ENCODE results near the gene SCARB1. TPM values are rescaled to one million over a fixed set of nuclear protein-coding genes. Genes with fewer than 3 reads are reported as not detected.

Gene SCARB1
- total and polyA plus RNA-seq, 2 donors (not counting 1 experiment from before 2014, with no cell fraction given) = 14.7 to 32.5 TPM

GRCh38 chr12:124745465-124745890 lies 118.2 kb downstream of the SCARB1 start:
- peak overlapping the region; percentile 47 for H3K4me2 ChIP-seq (ENCODE audit: extremely low read depth, insufficient read depth, low read length)
- H3K27ac ChIP-seq (ENCODE audit: insufficient read depth, low read length) = peak overlapping the region; percentile 13
- TF ChIP-seq CTCF (conservative IDR thresholded peaks at IDR 0.05 in 1 of 2, IDR thresholded peaks at IDR 0.05 in 1 of 2; ENCODE audit: low read depth in 1 of 2, low read length in 2 of 2) = no peak
- no peak for TF ChIP-seq EZH2 (IDR thresholded peaks at IDR 0.05; ENCODE audit: low read length, missing control alignments)

GRCh38 chr12:124744659-124745464 lies 118.8 kb downstream of the SCARB1 start:
- H4K20me1 ChIP-seq (ENCODE audit: control insufficient read depth, extremely low read depth, insufficient read depth, low read length) = no peaks in the 10 kb centered on the region
- H2AFZ ChIP-seq (ENCODE audit: low read length) = no peak overlapping the region
- H3K4me2 ChIP-seq (ENCODE audit: extremely low read depth, insufficient read depth, low read length) = no peak overlapping the region
- no peak overlapping the region for H3K4me3 ChIP-seq (replicated peaks in 1 of 4; ENCODE audit: control extremely low read depth in 1 of 4, insufficient read depth in 1 of 4, low read depth in 3 of 4, low read length in 4 of 4)
- H3K4me1 ChIP-seq (ENCODE audit: control insufficient read depth, extremely low read depth, insufficient read depth, low read length) = peaks cover 4% of the 10 kb centered on the region
- no peaks in the 10 kb centered on the region for H3K36me3 ChIP-seq (ENCODE audit: control insufficient read depth, insufficient read depth, low read length)
- no peaks in the 10 kb centered on the region for H3K27me3 ChIP-seq (ENCODE audit: control insufficient read depth, insufficient read depth, low read length)
- H3K27ac ChIP-seq (ENCODE audit: insufficient read depth, low read length) = no peak overlapping the region
- no peak overlapping the region for H3K9ac ChIP-seq (ENCODE audit: insufficient read depth, low read length)
- no peak for DNase-seq (ENCODE audit: low read depth in 2 of 2)
- no peaks in the 10 kb centered on the region for H3K9me3 ChIP-seq (ENCODE audit: control insufficient read depth, insufficient read depth, low read depth, low read length)
- no peaks in the 10 kb centered on the region for H3K79me2 ChIP-seq (ENCODE audit: control insufficient read depth, insufficient read depth, low read length)
- no peak for TF ChIP-seq EZH2 (IDR thresholded peaks at IDR 0.05; ENCODE audit: low read length, missing control alignments)
- TF ChIP-seq CTCF (conservative IDR thresholded peaks at IDR 0.05 in 1 of 2, IDR thresholded peaks at IDR 0.05 in 1 of 2; ENCODE audit: low read depth in 1 of 2, low read length in 2 of 2) = no peak

More at GRCh38 chr12:124745465-124745890, 118.2 kb downstream of the SCARB1 start:
- no peaks in the 10 kb centered on the region for H3K27me3 ChIP-seq (ENCODE audit: control insufficient read depth, insufficient read depth, low read length)
- H3K4me1 ChIP-seq (ENCODE audit: control insufficient read depth, extremely low read depth, insufficient read depth, low read length) = peaks cover 4% of the 10 kb centered on the region
- no peaks in the 10 kb centered on the region for H4K20me1 ChIP-seq (ENCODE audit: control insufficient read depth, extremely low read depth, insufficient read depth, low read length)
- H3K9me3 ChIP-seq (ENCODE audit: control insufficient read depth, insufficient read depth, low read depth, low read length) = no peaks in the 10 kb centered on the region
- H3K79me2 ChIP-seq (ENCODE audit: control insufficient read depth, insufficient read depth, low read length) = no peaks in the 10 kb centered on the region
- H3K4me3 ChIP-seq (replicated peaks in 1 of 4; ENCODE audit: control extremely low read depth in 1 of 4, insufficient read depth in 1 of 4, low read depth in 3 of 4, low read length in 4 of 4) = no peak overlapping the region
- H3K9ac ChIP-seq (ENCODE audit: insufficient read depth, low read length) = no peak overlapping the region
- no peaks in the 10 kb centered on the region for H3K36me3 ChIP-seq (ENCODE audit: control insufficient read depth, insufficient read depth, low read length)
- H2AFZ ChIP-seq (ENCODE audit: low read length) = no peak overlapping the region
- no peak for DNase-seq (ENCODE audit: low read depth in 2 of 2)

GRCh38 chr12:124744273-124744640 lies 119.4 kb downstream of the SCARB1 start:
- H3K79me2 ChIP-seq (ENCODE audit: control insufficient read depth, insufficient read depth, low read length) = no peaks in the 10 kb centered on the region
- H3K4me3 ChIP-seq (replicated peaks in 1 of 4; ENCODE audit: control extremely low read depth in 1 of 4, insufficient read depth in 1 of 4, low read depth in 3 of 4, low read length in 4 of 4) = no peak overlapping the region
- TF ChIP-seq EZH2 (IDR thresholded peaks at IDR 0.05; ENCODE audit: low read length, missing control alignments) (no peak), CTCF (conservative IDR thresholded peaks at IDR 0.05 in 1 of 2, IDR thresholded peaks at IDR 0.05 in 1 of 2; ENCODE audit: low read depth in 1 of 2, low read length in 2 of 2) (no peak)
- H3K36me3 ChIP-seq (ENCODE audit: control insufficient read depth, insufficient read depth, low read length) = no peaks in the 10 kb centered on the region
- no peak overlapping the region for H3K4me2 ChIP-seq (ENCODE audit: extremely low read depth, insufficient read depth, low read length)
- no peaks in the 10 kb centered on the region for H3K27me3 ChIP-seq (ENCODE audit: control insufficient read depth, insufficient read depth, low read length)
- no peak overlapping the region for H2AFZ ChIP-seq (ENCODE audit: low read length)
- H3K9me3 ChIP-seq (ENCODE audit: control insufficient read depth, insufficient read depth, low read depth, low read length) = no peaks in the 10 kb centered on the region
- peaks cover 4% of the 10 kb centered on the region for H3K4me1 ChIP-seq (ENCODE audit: control insufficient read depth, extremely low read depth, insufficient read depth, low read length)
- H3K9ac ChIP-seq (ENCODE audit: insufficient read depth, low read length) = no peak overlapping the region
- no peaks in the 10 kb centered on the region for H4K20me1 ChIP-seq (ENCODE audit: control insufficient read depth, extremely low read depth, insufficient read depth, low read length)
- no peak for DNase-seq (ENCODE audit: low read depth in 2 of 2)
- no peak overlapping the region for H3K27ac ChIP-seq (ENCODE audit: insufficient read depth, low read length)
